Measurements from ENCODE around the gene JMY. TPM values are rescaled to one million over a fixed set of nuclear protein-coding genes. Genes with fewer than 3 reads are reported as not detected.

Gene JMY
- polyA plus RNA-seq, 1 donor (not counting 4 experiments of a cell fraction or from before 2014, with no cell fraction given), result 3.3 TPM

GRCh38 chr5:79287907-79288306, 52.0 kb downstream of the JMY start:
- Histone ChIP-seq H3K4me3 (ENCODE audit: control insufficient read depth in 2 of 3, extremely low read depth in 1 of 3, insufficient read depth in 2 of 3, low read depth in 1 of 3, low read length in 3 of 3) (no peak overlapping the region), H3K9me1 (ENCODE audit: control insufficient read depth, extremely low read depth, insufficient read depth, low read length) (no peaks in the 10 kb centered on the region), H3K4me1 (ENCODE audit: control insufficient read depth, extremely low read depth, insufficient read depth, low read length) (no peaks in the 10 kb centered on the region), H4K20me1 (ENCODE audit: control insufficient read depth, extremely low read depth, insufficient read depth, low read length) (no peaks in the 10 kb centered on the region), H3K36me3 (ENCODE audit: control insufficient read depth in 2 of 2, extremely low read depth in 1 of 2, insufficient read depth in 2 of 2, low read length in 2 of 2) (no peaks in the 10 kb centered on the region), H3K9ac (ENCODE audit: control insufficient read depth, extremely low read depth, insufficient read depth, low read length) (no peak overlapping the region), H3K79me2 (ENCODE audit: control insufficient read depth, insufficient read depth, low read length) (no peaks in the 10 kb centered on the region), H2AFZ (ENCODE audit: control insufficient read depth, low read length) (no peak overlapping the region), H3K27me3 (ENCODE audit: control insufficient read depth, extremely low read depth, insufficient read depth, low read length) (no peaks in the 10 kb centered on the region), H3K9me3 (ENCODE audit: control insufficient read depth, low read depth, low read length) (no peaks in the 10 kb centered on the region), H3K27ac (ENCODE audit: control insufficient read depth, insufficient read depth, low read length) (no peak overlapping the region), H3K4me2 (ENCODE audit: control insufficient read depth, extremely low read depth, insufficient read depth, low read depth, low read length) (no peak overlapping the region)
- dilution Hi-C loops (cut with MboI; ENCODE audit: extremely low pct_ligation_motif_present, low sequenced_read_pairs), result no loop called here
- FAIRE-seq, result no peak
- no peak for DNase-seq (ENCODE audit: low read depth, low spot score)
- TF ChIP-seq EZH2 (IDR thresholded peaks at IDR 0.05; ENCODE audit: low read length), result no peak
- TF ChIP-seq, protein P1, sequence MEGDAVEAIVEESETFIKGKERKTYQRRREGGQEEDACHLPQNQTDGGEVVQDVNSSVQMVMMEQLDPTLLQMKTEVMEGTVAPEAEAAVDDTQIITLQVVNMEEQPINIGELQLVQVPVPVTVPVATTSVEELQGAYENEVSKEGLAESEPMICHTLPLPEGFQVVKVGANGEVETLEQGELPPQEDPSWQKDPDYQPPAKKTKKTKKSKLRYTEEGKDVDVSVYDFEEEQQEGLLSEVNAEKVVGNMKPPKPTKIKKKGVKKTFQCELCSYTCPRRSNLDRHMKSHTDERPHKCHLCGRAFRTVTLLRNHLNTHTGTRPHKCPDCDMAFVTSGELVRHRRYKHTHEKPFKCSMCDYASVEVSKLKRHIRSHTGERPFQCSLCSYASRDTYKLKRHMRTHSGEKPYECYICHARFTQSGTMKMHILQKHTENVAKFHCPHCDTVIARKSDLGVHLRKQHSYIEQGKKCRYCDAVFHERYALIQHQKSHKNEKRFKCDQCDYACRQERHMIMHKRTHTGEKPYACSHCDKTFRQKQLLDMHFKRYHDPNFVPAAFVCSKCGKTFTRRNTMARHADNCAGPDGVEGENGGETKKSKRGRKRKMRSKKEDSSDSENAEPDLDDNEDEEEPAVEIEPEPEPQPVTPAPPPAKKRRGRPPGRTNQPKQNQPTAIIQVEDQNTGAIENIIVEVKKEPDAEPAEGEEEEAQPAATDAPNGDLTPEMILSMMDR (optimal IDR thresholded peaks at IDR 0.05 in 1 of 3, IDR thresholded peaks at IDR 0.05 in 1 of 3, conservative IDR thresholded peaks at IDR 0.05 in 1 of 3; ENCODE audit: extremely low read depth in 1 of 3, insufficient read depth in 2 of 3, low read length in 3 of 3), result no peak

DNA sequence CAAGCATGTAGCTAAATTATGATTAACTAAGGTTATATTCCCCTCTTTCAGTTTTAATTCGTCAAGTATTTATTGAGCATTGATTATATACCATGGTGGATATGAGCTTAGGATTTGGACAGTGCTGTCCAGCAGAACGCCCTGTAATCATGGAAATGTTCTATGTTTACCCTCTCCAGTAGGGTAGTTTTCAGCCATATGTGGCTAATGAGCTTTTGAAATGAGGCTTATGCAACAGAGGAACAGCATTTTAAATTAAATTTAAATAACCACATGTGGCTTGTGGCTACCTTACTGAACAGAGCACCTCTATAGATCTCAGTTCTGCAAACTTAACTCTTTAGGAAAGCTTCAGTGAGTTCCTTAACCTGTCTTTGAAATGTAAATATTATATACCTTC, 59.1 kb downstream of the JMY start:
- Histone ChIP-seq H3K4me2 (ENCODE audit: control insufficient read depth, extremely low read depth, insufficient read depth, low read depth, low read length) (no peak overlapping the region), H3K9me3 (ENCODE audit: control insufficient read depth, low read depth, low read length) (no peaks in the 10 kb centered on the region), H4K20me1 (ENCODE audit: control insufficient read depth, extremely low read depth, insufficient read depth, low read length) (no peaks in the 10 kb centered on the region), H3K9ac (ENCODE audit: control insufficient read depth, extremely low read depth, insufficient read depth, low read length) (no peak overlapping the region), H2AFZ (ENCODE audit: control insufficient read depth, low read length) (no peak overlapping the region), H3K27ac (ENCODE audit: control insufficient read depth, insufficient read depth, low read length) (no peak overlapping the region), H3K36me3 (ENCODE audit: control insufficient read depth in 2 of 2, extremely low read depth in 1 of 2, insufficient read depth in 2 of 2, low read length in 2 of 2) (no peaks in the 10 kb centered on the region), H3K9me1 (ENCODE audit: control insufficient read depth, extremely low read depth, insufficient read depth, low read length) (no peaks in the 10 kb centered on the region), H3K27me3 (ENCODE audit: control insufficient read depth, extremely low read depth, insufficient read depth, low read length) (no peaks in the 10 kb centered on the region), H3K79me2 (ENCODE audit: control insufficient read depth, insufficient read depth, low read length) (no peaks in the 10 kb centered on the region), H3K4me3 (ENCODE audit: control insufficient read depth in 2 of 3, extremely low read depth in 1 of 3, insufficient read depth in 2 of 3, low read depth in 1 of 3, low read length in 3 of 3) (no peak overlapping the region), H3K4me1 (ENCODE audit: control insufficient read depth, extremely low read depth, insufficient read depth, low read length) (no peaks in the 10 kb centered on the region)
- TF ChIP-seq, protein P1 (optimal IDR thresholded peaks at IDR 0.05 in 1 of 3, IDR thresholded peaks at IDR 0.05 in 1 of 3, conservative IDR thresholded peaks at IDR 0.05 in 1 of 3; ENCODE audit: extremely low read depth in 1 of 3, insufficient read depth in 2 of 3, low read length in 3 of 3), result no peak
- TF ChIP-seq EZH2 (IDR thresholded peaks at IDR 0.05; ENCODE audit: low read length), result no peak
- DNase-seq (ENCODE audit: low read depth, low spot score) (no peak), FAIRE-seq (no peak)
- dilution Hi-C loops (cut with MboI; ENCODE audit: extremely low pct_ligation_motif_present, low sequenced_read_pairs), result no loop called here
